Measurements from ENCODE around the gene TYRP1. TPM values are rescaled to one million over a fixed set of nuclear protein-coding genes. Genes with fewer than 3 reads are reported as not detected.

TYRP1 gene
- total RNA-seq, 1 donor from 2014 or later = 0.31 TPM

DNA sequence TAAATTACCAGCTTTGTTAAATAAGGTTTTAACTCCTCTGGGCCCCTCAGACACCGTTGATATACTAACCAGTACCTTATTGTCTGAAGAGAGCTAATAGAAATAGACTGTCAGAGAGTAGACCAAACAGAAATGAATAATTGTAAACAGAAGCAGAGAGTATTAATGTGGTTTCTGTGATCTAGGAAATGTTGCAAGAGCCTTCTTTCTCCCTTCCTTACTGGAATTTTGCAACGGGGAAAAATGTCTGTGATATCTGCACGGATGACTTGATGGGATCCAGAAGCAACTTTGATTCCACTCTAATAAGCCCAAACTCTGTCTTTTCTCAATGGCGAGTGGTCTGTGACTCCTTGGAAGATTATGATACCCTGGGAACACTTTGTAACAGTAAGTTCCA is 5.1 kb downstream of the TYRP1 start:
- DNase-seq = no peak

DNA sequence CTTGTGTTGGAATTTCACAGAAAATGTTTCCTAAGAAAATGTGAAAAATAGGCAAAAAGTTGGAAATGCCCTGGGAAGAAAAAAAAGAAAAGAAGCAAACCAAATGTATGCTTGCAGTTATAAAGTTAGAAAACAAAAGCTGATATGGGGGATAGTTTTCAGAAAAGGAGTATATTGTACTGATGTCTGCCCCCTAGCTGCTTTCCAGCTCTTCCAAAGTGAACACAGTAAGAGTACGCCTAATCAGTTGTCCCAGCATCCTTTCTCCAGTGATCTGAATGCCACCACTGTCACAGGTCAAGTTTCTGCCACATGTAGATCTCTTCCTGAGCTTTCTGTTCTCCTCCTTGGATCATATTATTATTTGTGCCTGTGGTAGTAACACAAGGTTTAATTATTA is 5.8 kb downstream of the TYRP1 start:
- DNase-seq = no peak

GRCh38 chr9:12699529-12699928 is 6.3 kb downstream of the TYRP1 start:
- no peak for DNase-seq

DNA sequence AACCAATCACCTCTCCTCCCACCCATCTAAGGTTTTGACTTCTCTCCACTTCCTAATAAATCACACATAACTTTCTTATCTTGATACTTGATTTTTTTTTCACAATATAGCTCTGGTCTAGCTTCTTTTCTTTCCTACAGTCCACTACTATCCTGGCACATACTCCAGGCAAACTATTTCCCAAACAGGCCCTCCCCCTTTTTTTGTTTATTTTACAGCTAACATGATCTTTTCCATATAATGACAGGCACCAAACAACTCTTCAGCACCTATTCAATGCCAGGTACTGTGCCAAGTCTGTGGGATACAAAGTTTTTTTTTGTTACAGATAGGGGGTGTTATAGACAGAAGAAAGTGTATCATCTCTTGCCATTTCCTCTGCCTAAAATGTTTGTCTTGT is 7.9 kb downstream of the TYRP1 start:
- DNase-seq = no peak

DNA sequence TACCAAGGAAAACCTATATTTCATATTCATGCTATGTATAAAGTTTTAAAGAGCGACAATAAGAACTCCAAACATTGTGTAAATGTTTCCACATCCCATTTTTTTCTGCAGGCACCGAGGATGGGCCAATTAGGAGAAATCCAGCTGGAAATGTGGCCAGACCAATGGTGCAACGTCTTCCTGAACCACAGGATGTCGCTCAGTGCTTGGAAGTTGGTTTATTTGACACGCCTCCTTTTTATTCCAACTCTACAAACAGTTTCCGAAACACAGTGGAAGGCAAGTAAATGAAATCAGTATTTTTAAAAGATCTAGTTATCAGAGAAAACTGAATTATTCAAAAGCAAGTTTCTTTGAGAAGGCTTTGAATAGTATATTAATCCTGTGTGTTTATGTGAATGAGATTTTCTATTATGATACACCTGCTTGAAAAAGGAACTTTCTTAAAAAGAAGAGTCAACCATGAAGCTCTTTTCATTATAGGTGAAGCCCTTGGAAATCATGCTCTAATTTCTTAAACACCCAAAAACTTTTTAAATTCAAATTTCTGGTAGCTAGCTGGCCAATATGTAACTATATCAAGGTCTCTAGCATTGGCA is 9.1 kb downstream of the TYRP1 start:
- DNase-seq = no peak

DNA sequence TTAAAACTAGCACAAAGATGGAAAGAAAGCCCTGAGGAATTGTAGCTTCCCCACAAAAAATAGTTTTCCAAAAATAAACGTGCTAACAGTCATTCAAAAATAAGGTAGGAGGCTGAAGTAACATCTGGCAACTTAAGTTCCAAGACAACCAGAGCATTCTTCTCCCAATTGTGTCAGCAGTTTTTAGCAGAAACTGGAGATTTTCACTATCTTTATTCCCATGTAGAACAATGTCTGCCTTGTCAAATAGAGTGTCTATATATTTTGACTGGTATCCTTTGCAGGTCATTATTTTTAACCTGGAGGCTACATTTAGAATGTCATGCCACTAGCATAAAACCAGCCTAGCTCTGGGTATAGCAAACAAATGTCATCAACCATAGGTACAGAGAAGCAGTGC is 10.8 kb downstream of the TYRP1 start:
- no peak for DNase-seq

- no peak for DNase-seq
These were observed 12.7 kb downstream of the TYRP1 start for GRCh38 chr9:12705738-12706391.

DNA sequence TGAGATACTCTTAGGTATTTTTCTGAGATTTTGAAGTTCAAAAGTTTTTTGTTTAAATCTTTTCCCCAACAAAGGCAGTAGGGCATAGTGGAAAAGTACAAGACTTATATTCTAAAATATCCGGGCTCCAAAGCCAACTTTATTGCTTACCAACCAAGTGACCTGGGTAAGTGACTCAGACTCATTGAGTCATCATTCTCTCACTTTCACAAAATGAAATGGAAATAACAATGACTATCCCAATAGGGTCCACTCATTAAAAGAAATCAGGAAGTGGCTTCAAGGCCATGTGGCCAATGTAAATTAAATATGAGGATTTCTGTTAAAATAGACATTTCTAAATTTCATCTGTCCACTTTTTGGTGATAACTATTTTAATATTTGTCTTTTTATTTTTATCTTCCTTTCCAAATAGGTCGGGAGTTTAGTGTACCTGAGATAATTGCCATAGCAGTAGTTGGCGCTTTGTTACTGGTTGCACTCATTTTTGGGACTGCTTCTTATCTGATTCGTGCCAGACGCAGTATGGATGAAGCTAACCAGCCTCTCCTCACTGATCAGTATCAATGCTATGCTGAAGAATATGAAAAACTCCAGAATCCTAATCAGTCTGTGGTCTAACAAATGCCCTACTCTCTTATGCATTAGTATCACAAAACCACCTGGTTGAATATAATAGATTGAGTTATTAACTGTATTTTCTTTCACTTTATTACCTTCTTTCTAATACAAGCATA is 15.5 kb downstream of the TYRP1 start:
- no peak for DNase-seq

DNA sequence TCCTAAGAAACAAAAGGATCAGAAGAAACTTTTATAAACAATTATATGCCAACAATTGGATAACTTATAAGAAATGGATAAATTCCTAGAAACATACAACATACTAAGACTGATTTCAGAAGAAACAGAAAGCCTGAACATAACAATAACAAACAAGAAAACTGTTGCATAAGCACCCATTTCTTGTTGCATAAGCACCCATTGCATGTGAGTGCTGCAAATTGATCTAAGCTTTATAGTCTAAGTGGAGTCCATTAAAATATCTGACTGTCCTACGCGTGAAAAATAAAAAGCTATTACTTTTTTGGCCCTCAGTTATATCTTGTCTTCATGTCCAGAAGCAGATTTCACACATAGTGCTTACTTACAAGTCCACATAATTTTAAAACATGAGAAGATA is 19.3 kb downstream of the TYRP1 start:
- no peak for DNase-seq

DNA sequence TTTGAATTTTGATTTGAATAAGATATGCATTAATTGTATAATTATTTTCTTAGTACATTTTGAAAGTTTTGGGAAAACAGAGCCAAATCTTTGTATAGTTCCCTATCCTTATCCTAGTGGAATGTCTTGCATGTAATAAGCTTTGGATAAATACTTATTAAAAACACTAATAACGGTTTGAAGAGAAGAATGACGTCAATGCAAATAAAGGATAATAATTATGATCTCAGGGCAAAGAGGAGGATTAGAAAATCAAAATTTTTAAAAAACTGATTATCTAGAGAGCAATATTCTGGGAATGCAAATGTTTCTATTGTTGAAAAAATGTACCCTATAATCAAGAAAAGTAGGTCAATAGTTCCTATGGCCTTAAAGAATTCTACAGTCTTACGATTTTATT is 22.1 kb downstream of the TYRP1 start:
- DNase-seq = no peak

DNA sequence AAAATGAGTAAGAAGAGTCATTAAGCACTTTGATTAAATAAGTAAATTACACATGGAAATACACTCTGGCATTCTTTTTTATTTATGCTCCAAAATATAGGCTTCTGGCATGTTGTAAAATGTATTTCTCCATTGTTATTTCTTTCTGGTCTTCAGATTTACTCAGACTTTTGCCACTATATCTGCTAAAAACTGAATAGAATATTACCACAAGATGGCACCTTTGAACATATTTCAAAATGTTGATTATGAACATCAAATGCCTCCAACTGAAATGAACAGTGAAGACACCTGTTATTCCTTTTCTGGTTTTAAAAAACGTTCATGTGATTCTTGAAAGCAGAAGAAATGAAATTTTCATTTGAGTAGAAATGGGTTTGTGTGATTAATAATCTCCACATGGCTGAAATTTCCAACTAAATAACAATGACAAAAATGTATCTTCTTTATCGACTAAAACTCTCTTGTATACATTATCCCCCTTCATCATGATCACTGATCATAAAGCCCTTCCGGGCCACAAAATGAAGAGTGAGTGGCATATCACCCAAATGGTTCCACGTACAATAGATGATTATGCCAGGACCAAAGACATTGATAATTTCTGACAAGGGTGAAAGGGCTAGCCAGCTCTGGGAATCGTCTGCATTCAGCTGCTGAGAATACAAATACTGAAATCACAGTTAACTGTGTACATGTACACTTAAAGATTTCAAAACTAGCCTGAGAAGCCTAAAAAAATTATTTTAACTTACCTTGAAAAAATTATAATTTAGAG is 23.8 kb downstream of the TYRP1 start:
- DNase-seq = no peak

- no peak for DNase-seq
These were observed 24.7 kb downstream of the TYRP1 start for GRCh38 chr9:12717907-12718306.

DNA sequence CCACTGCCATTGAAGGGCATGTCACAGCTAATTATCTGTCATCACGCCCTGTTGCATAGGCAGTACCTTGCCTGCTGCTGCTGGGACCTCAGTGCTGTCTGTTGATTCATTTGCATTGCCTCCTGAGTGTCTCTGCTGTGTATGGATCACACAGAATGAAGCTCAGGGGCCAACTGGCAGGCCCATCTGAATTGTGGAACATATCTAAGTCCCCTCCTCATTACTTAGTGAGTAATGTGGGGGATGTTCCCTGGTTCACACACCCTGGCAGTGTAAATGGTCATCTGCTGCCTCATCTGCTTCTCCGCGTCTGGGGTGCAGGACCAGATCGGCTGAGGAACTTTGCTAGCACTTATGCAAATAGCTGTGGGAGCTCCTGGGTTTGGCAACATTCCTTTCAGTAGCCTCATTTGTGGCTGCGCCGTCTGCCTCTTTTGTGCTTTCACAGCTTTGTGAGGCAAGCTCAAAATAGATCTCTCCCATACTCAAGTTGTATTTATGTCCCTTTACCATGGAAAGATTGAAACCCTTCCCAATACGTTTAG is 25.4 kb downstream of the TYRP1 start:
- peak; percentile 55 for DNase-seq

GRCh38 chr9:12719431-12719830 is 26.2 kb downstream of the TYRP1 start:
- DNase-seq = no peak

DNA sequence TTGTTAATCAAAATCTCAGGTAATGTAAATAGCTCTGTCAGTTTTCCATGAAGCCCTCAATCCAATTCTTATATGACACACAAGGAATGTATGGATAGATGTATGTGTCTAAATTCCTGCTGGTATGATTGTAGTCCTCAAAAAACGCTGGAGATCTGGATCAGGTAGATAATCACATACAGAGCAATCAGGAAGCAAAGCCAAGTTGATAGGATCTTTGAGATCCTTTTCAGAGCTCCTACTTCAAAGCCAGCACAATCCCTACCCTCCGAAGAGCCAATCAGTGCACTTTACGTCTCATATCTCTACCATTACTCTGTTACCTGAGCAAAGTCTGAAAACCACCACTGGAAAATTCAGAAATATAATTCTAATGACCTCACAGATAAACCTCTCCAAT is 27.4 kb downstream of the TYRP1 start:
- DNase-seq = no peak

- no peak for DNase-seq
These were observed 28.9 kb downstream of the TYRP1 start for GRCh38 chr9:12722131-12722530.

DNA sequence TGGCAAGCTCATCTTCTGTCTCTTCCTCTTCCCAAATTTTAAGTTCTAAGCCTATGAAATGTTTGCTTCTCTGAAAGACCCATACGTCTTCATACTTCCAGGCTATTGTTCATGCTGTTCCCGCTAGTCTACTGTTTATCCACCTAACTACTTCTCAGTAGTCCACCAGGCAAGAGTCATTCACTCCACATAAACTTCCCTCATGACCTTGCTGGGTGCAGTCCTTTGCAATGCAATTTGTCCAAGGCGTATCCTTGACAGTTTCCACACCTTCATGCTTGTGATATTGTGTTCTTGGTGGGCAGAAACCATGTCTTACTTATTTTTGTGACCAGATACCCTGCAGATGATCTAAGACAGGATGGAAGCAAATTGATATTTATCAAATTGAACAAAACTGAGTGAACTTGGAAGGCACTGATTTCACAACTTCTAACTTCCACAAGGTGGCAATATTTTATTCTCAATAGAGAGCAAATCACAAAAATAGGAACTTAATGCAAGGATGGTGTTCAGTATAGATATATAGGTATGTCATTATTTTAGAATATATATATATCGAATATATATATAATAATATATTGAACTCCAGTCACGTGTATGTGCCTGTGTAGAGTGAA is 30.3 kb downstream of the TYRP1 start:
- DNase-seq = no peak

DNA sequence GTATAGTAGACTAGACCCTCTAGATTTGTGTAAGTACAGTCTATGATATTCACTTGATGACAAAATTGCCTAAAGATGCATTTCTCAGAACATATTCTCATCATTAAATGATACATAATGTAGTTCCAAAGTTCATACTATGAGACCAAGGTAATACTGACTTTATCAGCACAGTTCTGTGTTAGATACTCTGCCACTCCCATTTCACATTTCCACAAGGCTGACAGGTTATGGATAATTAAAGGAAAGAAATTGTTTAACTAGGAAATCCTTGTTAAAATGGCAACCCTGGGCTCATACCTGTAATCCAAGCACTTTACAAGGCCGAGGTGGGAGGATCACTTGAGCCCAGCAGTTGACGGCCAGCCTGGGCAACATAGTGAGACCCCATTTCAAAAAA is 33.6 kb downstream of the TYRP1 start:
- DNase-seq = no peak

GRCh38 chr9:12730198-12730597 is 37.0 kb downstream of the TYRP1 start:
- no peak for DNase-seq

GRCh38 chr9:12730927-12731326 is 37.7 kb downstream of the TYRP1 start:
- DNase-seq = no peak

- DNase-seq = no peak
These were observed 39.8 kb downstream of the TYRP1 start for GRCh38 chr9:12732971-12733370.

DNA sequence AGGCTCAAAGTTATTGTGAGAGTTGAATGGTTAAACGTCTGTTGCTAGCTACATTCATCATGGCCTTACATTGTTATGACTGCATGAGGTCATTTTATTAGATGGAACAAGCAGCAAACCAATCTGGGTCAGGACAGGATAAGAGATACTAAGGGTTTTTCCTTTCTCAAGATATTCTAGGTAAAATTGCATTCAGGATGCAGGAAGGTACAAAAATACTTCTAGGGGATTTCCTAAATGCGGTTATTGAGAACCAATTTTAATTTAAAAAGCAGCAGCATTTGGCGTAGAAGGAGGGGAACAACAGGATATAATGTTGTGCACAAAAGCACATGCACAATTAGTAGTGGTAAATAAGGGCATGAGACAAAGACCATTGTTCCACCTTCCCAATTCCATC is 42.5 kb downstream of the TYRP1 start:
- no peak for DNase-seq

All from occipital lobe (tissue), 2 donors.